MCF 10A (cell line): ENCODE results near the gene LRRC32. TPM values are rescaled to one million over a fixed set of nuclear protein-coding genes. Genes with fewer than 3 reads are reported as not detected.

Experiments
- BruUV-seq: library from RNA; stranded (reverse); fragments of 400-500 nt; replicated peaks from 2 replicates; lab custom pipeline; 2021; lab: Mats Ljungman, UMichigan
- CTCF ChIA-PET: fragments of 300-600 bp; sonication (Branson Sonifier 250); formaldehyde crosslinking; extraction: SDS; loops from one replicate; lab custom pipeline; 2021; ENCODE audit warnings: antibody characterized with exemption, inconsistent platforms; lab: Yijun Ruan, JAX
- POLR2A ChIA-PET: fragments of 300-600, 350-650 bp; sonication (Branson Sonifier 250); formaldehyde crosslinking; extraction: SDS; loops from one replicate; lab custom pipeline; 2020; ENCODE audit warnings: antibody characterized with exemption, inconsistent platforms; lab: Yijun Ruan, JAX
- DNase-seq: peaks from one replicate; pipeline ENCODE4 v3.0.0-alpha.2; 2018; ENCODE audit not compliant: unreplicated experiment
- H3K27ac Mint-ChIP-seq: one replicate; pipeline ENCODE4 v1.8.0; 2022; ENCODE audit warnings: mild to moderate bottlenecking, low read depth, mixed read lengths; ENCODE audit not compliant: unreplicated experiment
- H3K27me3 Mint-ChIP-seq: one replicate; pipeline ENCODE4 v1.8.0; 2022; ENCODE audit warnings: mixed read lengths; ENCODE audit not compliant: insufficient read depth, unreplicated experiment
- H3K36me3 Mint-ChIP-seq: one replicate; pipeline ENCODE4 v1.8.0; 2022; ENCODE audit warnings: mild to moderate bottlenecking, moderate library complexity, mixed read lengths; ENCODE audit not compliant: insufficient read depth, unreplicated experiment
- H3K4me1 Mint-ChIP-seq: one replicate; pipeline ENCODE4 v1.8.0; 2022; ENCODE audit warnings: mixed read lengths; ENCODE audit not compliant: insufficient read depth, unreplicated experiment
- H3K4me3 Mint-ChIP-seq: one replicate; pipeline ENCODE4 v1.8.0; 2022; ENCODE audit warnings: mild to moderate bottlenecking, moderate library complexity, mixed read lengths; ENCODE audit not compliant: unreplicated experiment
- H3K9me3 Mint-ChIP-seq: one replicate; pipeline ENCODE4 v1.8.0; 2022; ENCODE audit warnings: mixed read lengths; ENCODE audit not compliant: unreplicated experiment
- intact Hi-C: fragments of 100-400 bp; cut with micrococcal nuclease; formaldehyde crosslinking; loops from 2 replicates; pipeline ENCODE4 v1.14.1; 2022
- total RNA-seq: library from RNA; stranded (reverse); gene quantifications from 2 replicates; pipeline ENCODE4 v1.2.3, GENCODE V29; 2022
- TF ChIP-seq, protein P1 (sequence below): fragments of 200-600 bp; IDR thresholded peaks from one replicate; pipeline ENCODE4 v1.8.0; 2022; ENCODE audit warnings: antibody characterized with exemption, mild to moderate bottlenecking; ENCODE audit not compliant: unreplicated experiment

Gene LRRC32
- total RNA-seq, 1 experiment from 2014 or later: not detected

DNA sequence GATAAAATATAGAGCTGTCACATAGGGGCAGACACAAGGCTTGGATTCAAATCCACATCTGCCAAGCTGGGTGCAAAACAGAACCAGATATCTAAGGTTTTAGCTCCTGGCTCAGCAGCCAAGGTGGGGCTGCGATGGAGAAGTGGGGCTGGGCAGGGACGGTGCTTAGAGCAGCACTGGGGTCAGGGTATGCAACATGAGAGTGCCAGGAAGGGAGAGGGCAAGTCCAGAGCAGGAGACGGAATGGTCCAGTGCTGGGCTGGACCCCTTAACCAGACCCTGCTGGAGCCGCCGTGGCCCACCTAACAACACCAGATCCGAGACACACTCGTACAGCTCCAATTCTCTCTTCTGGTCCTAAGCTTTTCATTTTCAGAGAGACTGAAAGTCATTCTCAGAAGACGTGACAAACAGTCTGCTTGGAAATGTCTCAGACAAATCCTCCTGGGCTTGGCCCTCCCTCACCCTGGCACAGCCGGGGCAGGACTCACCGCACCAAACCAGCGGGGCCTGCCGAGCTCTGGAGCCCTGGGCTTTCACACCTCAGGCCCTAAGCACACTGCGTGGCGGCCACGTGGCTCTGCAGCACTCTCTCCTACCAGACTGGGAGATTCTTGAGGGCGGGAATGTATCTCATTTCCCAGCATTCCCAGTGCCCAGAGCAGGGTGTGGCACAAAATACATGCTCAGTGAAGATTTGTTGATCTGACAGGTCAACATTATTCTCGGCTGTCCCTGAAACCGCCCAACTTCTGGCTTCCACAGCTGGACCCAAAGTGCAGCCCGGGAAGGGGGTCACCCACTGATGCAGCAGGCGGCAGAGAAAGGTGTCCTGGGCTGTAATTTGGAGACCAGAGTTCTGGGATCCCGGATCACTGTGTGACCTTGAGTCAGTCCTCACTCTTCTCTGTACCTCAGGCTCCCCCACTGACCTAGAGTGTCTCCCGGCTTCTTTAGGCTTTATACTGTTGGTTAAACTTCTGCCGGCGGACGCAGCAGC is 11.6 kb downstream of the LRRC32 start:
- Mint-ChIP-seq H3K27ac (no peak overlapping the region), H3K4me3 (no peak overlapping the region), H3K36me3 (no peaks in the 10 kb centered on the region), H3K27me3 (no peaks in the 10 kb centered on the region), H3K4me1 (no peaks in the 10 kb centered on the region), H3K9me3 (no peaks in the 10 kb centered on the region)
- ChIA-PET POLR2A (no interaction called here), CTCF (no interaction called here)
- intact Hi-C loops: no loop called here
- no TSS peak for BruUV-seq
- DNase-seq: no peak
- TF ChIP-seq, protein P1, sequence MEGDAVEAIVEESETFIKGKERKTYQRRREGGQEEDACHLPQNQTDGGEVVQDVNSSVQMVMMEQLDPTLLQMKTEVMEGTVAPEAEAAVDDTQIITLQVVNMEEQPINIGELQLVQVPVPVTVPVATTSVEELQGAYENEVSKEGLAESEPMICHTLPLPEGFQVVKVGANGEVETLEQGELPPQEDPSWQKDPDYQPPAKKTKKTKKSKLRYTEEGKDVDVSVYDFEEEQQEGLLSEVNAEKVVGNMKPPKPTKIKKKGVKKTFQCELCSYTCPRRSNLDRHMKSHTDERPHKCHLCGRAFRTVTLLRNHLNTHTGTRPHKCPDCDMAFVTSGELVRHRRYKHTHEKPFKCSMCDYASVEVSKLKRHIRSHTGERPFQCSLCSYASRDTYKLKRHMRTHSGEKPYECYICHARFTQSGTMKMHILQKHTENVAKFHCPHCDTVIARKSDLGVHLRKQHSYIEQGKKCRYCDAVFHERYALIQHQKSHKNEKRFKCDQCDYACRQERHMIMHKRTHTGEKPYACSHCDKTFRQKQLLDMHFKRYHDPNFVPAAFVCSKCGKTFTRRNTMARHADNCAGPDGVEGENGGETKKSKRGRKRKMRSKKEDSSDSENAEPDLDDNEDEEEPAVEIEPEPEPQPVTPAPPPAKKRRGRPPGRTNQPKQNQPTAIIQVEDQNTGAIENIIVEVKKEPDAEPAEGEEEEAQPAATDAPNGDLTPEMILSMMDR: no peak

DNA sequence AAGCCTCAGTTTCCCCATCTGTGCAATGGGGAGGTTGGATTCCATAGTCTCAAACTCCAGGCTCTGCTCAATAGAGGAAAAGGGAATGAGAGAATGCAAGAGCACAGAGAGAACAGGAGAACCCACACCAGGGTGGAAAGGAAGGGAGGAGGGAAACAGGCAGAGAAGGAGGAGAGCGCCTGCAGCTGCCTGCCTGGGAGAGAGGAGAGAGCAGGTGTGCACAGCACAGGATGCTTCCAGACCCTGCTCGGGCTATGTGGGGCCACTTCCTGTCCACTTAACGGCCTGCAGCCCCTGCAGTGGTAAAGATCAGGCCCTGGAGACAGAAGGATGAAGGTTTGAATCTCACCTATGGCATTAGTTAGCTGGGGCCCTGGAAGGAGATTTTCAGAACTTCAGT is 12.3 kb downstream of the LRRC32 start:
- POLR2A ChIA-PET: no interaction called here
- no TSS peak for BruUV-seq

DNA sequence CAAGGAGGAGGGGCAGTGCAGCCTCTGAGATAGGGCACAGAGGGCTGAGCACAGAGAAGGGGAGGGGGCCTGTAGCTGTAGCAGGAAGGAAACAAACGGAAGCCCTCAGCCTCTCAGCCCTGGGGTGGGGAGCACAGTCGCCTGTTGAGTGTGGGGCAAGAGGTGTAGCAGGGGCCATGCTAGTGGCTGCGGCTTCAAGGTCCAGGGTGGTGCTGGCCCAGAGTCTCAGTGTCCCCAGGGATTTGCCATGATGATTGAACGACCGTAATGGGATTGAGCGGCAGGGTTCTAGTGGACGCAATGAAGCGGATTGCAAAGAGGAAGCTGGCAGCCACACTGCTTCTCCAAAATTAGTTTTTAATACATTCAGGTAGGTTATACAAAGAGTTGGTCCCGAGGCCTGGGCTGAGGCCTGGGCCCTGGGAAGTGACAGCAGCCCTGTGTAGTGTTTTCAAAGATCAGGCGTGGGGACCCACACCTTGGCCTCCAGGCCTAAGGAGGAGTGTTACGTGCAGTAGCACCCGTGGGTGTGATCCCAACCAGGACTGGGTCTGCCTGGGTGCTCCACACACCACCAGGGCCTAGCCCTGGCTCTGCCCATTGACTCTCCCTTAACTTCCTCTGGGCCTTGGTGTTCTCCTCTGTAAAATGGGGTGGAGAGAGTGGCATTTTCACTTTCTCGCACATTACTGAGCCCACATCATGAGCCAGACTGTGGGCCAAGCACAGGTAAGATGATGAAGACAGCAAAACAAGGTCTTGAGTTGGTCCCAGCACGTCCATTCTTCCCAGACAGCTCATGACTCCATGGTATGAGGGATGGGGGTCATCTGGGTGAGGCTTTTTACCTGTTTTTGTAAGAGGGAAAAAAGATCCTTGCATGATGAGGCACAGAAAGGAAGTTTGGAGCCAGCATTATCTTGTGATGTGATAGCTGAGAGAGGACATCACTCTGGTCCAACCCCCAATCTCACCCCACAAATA is 13.1 kb downstream of the LRRC32 start:
- Mint-ChIP-seq H3K4me3 (no peak overlapping the region), H3K27ac (no peak overlapping the region), H3K36me3 (no peaks in the 10 kb centered on the region), H3K4me1 (no peaks in the 10 kb centered on the region), H3K9me3 (no peaks in the 10 kb centered on the region), H3K27me3 (no peaks in the 10 kb centered on the region)
- BruUV-seq: no TSS peak
- no peak for DNase-seq
- ChIA-PET CTCF (no interaction called here), POLR2A (interaction anchor here (1.4 kb wide), 1 partner anchor 13 kb away, joined by 4 read pairs; no protein-coding TSS in a partner anchor)
- intact Hi-C loops: no loop called here
- TF ChIP-seq, protein P1: no peak

More for the DNA sequence above, 12.3 kb downstream of the LRRC32 start:
- Mint-ChIP-seq H3K36me3 (no peaks in the 10 kb centered on the region), H3K4me1 (no peaks in the 10 kb centered on the region), H3K27me3 (no peaks in the 10 kb centered on the region), H3K4me3 (no peak overlapping the region), H3K9me3 (no peaks in the 10 kb centered on the region), H3K27ac (no peak overlapping the region)
- intact Hi-C loops: no loop called here
- TF ChIP-seq, protein P1: no peak
- no peak for DNase-seq
- CTCF ChIA-PET: no interaction called here
